ENCODE measurements around the gene OSM. TPM values are rescaled to one million over a fixed set of nuclear protein-coding genes. Genes with fewer than 3 reads are reported as not detected.

OSM gene
- total and polyA plus RNA-seq, 2 donors (not counting 3 experiments of a cell fraction or from before 2014, with no cell fraction given): not detected

DNA sequence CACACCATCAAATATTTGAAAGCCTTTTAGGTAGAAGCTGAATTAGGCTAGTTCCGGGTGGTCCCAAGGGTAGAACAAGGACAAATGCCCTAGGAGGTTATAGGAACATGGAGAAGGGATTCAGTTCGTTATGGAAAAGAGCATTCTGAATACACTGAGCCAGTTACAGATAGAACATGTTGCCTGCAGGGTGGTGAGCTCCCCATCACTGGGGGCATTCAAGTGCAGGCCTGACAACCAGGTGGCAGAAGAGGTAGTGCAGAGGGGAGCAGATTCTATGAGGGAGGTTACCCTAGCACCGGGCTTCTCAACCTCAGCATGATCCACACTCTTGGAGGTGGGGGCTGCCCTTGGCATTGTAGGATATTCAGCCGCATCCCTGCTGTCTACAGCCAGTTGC is 44.3 kb downstream of the OSM start:
- Histone ChIP-seq H3K9ac (replicated peaks; ENCODE audit: extremely low read depth, insufficient read depth, low read length) (no peak overlapping the region), H2AFZ (ENCODE audit: low read depth, low read length) (no peak overlapping the region), H3K27ac (ENCODE audit: insufficient read depth, low read depth, low read length) (no peak overlapping the region), H3K4me2 (ENCODE audit: insufficient read depth, low read length) (no peak overlapping the region), H3K27me3 (ENCODE audit: control insufficient read depth in 2 of 2, insufficient read depth in 2 of 2, low read length in 2 of 2) (peaks cover 8 to 21% of the 10 kb centered on the region in 2 experiments), H3K36me3 (ENCODE audit: control insufficient read depth in 2 of 2, extremely low read depth in 1 of 2, insufficient read depth in 2 of 2, low read length in 2 of 2) (no peaks in the 10 kb centered on the region), H3K4me1 (ENCODE audit: control insufficient read depth, extremely low read depth, insufficient read depth, low read length) (no peaks in the 10 kb centered on the region), H3K9me1 (replicated peaks; ENCODE audit: control insufficient read depth, extremely low read depth, insufficient read depth, low read length) (no peaks in the 10 kb centered on the region), H4K20me1 (replicated peaks; ENCODE audit: control insufficient read depth, extremely low read depth, insufficient read depth, low read length) (no peaks in the 10 kb centered on the region), H3K79me2 (ENCODE audit: control insufficient read depth, insufficient read depth, low read length) (no peaks in the 10 kb centered on the region), H3K4me3 (replicated peaks in 1 of 3; ENCODE audit: insufficient read depth in 1 of 3, low read depth in 1 of 3, low read length in 3 of 3) (no peak overlapping the region), H3K9me3 (replicated peaks; ENCODE audit: control insufficient read depth, insufficient read depth, low read length) (no peaks in the 10 kb centered on the region)
- no TSS peak for BruUV-seq (replicated peaks)
- CTCF ChIA-PET: no interaction called here
- POLR2A ChIA-PET: no interaction called here
- DNase-seq (ENCODE audit: low read depth, low spot score) (no peak), FAIRE-seq (no peak)
- TF ChIP-seq, protein P1, sequence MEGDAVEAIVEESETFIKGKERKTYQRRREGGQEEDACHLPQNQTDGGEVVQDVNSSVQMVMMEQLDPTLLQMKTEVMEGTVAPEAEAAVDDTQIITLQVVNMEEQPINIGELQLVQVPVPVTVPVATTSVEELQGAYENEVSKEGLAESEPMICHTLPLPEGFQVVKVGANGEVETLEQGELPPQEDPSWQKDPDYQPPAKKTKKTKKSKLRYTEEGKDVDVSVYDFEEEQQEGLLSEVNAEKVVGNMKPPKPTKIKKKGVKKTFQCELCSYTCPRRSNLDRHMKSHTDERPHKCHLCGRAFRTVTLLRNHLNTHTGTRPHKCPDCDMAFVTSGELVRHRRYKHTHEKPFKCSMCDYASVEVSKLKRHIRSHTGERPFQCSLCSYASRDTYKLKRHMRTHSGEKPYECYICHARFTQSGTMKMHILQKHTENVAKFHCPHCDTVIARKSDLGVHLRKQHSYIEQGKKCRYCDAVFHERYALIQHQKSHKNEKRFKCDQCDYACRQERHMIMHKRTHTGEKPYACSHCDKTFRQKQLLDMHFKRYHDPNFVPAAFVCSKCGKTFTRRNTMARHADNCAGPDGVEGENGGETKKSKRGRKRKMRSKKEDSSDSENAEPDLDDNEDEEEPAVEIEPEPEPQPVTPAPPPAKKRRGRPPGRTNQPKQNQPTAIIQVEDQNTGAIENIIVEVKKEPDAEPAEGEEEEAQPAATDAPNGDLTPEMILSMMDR (IDR thresholded peaks at IDR 0.05; ENCODE audit: extremely low read depth in 1 of 2, insufficient read depth in 1 of 2, low read depth in 1 of 2, low read length in 2 of 2): no peak
- TF ChIP-seq GATA2 (IDR thresholded peaks at IDR 0.05; ENCODE audit: insufficient read depth, insufficient read length, low read depth, low read length) (no peak), JUN (IDR thresholded peaks at IDR 0.05; ENCODE audit: borderline replicate concordance, insufficient read depth, insufficient read length, low read depth) (no peak), EZH2 (IDR thresholded peaks at IDR 0.05; ENCODE audit: borderline replicate concordance, low read depth, low read length, severe bottlenecking) (no peak)
- TF ChIP-seq, protein P2, sequence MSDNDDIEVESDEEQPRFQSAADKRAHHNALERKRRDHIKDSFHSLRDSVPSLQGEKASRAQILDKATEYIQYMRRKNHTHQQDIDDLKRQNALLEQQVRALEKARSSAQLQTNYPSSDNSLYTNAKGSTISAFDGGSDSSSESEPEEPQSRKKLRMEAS (IDR thresholded peaks at IDR 0.05; ENCODE audit: insufficient read depth, insufficient read length): no peak
- dilution Hi-C loops (cut with MboI; ENCODE audit: extremely low pct_ligation_motif_present, low sequenced_read_pairs) (no loop called here), intact Hi-C loops (cut with micrococcal nuclease) (no loop called here)

Data from endothelial cell of umbilical vein (primary cell).